ENCODE measurements around the gene MRPL52.
"Not testable (repeated sequence)": the region's sequence is repeated elsewhere in the genome, so short reads cannot be mapped to it uniquely, and the experiment has no call there.

The MRPL52 gene

DNA sequence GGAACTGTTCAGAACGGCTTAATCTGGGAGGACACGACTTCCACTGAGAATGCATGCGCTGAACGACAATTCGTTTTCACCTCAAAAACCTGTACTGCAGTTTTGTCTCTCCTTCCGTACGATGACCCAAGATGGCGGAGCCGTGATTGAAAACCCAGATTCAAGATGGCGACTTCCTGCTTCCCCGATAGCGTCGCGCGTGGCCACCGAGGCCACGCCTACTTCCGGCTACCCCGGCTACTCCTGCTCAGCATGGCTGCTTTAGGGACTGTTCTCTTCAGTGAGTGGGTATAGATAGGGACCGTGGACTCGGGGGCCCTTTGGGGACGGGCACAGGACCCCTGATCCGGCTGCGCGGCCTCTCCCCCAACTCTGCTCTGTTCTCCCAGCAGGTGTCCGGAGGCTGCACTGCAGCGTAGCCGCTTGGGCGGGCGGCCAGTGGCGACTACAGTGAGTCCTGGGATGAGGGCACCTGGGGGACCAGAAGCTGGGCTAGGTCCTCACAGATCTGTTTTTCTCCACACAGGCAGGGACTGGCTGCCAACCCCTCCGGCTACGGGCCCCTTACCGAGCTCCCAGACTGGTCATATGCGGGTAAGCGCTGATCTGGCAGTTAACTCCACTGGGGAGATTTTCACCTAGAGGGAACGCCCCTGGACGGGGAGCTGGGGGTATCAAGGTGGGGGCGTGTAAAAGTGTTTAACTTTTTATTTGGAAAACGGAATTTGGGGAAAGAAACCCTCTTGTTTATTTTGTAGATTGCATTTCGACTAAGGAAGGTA lies at the start of gene MRPL52:
Gene MRPL52, plus strand, starts transcription at position 227 of the 782 bp plus-strand sequence. Its CDS starts 26 bp downstream, at position 253.
- DNase-seq (ENCODE audit: low read depth in 2 of 2) = peak; percentile 84 to 86

DNA sequence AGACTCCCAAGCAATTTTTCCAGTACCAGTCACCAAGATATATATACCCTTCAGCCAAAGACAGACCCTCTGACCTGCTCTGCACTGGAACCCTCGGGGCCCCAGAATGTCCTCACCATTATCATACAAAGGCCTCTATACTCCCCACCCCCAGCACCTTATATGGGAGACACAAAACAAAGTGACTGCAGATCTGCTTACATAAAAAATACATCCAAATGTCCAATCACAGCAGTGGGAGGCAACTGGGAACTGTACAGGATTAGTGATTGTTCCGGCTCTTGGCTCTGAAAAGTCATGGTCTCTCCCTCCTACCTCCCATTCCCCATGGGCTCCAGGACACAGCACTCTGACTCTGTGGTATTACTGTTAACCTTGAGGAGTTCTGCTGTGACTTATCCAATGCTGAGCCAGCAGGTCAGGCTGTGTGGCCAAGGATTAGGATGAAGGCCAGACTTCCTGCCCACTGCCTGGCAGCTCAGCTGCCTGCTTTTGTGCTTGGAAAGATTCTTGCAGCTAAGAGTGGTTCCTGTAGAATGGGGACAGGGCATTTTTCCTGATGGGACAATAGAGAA lies 49.5 kb upstream of the MRPL52 start:
- DNase-seq (ENCODE audit: low read depth in 2 of 2) = no peak

DNA sequence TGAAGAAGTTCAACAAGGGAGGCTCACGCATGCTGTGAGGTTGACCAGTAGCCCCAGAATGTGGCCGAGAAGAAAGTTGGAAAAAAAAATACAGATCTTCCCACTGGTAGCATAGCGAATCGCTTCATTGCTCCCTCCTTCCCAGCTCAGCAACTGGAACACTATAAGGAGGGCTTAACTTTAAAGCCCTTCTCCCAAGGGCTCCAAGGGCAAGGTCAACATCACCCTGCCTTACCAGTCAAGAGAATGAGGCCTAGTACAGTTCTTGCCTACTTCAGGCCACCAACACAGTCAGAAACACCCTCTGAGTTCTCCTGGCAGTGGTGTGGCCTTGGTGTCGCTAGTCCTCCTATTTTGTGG lies 48.8 kb upstream of the MRPL52 start:
- DNase-seq (ENCODE audit: low read depth in 2 of 2) = no peak

DNA sequence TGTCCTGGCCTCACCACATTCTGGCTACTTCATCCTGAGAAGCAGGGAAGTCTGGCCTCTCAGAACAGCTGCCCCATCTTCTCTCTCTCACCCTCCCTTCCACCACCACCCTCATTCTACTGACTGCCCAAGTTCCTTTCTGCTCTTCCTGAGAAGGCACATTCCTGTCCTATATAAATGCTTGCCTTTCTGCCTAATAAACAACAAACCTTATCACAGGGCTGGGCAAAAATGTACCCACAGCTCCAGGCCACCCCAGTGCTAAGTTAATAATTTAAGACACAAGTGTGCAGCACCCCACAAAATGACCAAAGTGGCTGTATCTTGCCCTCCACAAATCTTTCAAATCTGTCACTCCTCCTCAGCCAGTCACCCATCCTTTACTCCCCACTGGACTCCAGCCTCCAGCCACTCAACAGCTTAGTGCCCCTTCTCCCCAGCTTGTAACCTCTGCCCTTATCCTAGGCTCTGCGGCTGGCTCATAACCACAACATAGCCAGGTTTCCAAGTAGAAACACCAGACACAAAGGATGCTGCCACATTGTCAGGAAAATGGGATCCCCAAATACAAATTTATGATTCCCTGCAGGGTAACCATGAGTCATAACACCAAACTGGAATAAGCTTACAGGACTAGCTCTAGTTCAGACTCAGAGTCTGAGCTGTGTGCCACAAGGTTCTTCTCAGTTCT lies 48.2 kb upstream of the MRPL52 start:
- no peak for DNase-seq (ENCODE audit: low read depth in 2 of 2)

DNA sequence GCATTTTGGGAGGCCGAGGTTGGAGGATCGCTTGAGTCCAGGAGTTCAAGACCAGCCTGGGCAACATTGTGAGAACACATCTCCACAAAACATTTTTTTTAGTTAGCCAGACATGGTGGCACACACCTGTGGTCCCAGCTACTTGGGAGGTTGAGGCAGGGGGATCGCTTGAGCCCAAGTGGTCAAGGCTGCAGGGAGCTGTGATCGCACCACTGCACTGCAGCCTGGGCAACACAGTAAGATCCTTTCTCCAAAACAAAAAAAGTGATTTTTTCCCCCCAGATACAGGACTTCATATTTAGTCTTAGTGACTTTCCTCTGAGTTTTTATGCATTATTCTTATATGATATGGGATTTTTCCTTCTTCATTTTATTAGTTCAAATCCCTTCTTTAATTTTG lies 43.0 kb upstream of the MRPL52 start:
- DNase-seq (ENCODE audit: low read depth in 2 of 2) = no peak

DNA sequence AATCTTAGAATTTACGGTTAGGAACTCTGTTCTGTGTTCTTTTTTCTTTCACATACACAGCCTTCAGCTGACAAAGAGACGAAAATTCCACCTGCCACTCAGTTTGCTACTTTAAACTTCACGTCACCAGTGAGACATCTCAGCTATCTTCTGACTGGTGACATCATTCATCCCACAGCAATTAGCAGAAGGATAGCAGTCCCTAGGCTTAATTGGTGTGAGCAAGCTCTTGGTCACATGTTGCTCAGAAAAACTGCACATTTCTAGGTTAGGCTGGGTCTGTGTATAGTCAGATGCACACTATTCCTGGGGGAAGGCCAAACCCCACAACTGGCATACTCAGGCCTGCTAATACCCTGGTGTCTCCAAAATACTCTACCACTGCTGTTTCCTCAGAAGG lies 38.4 kb upstream of the MRPL52 start:
- no peak for DNase-seq (ENCODE audit: low read depth in 2 of 2)

DNA sequence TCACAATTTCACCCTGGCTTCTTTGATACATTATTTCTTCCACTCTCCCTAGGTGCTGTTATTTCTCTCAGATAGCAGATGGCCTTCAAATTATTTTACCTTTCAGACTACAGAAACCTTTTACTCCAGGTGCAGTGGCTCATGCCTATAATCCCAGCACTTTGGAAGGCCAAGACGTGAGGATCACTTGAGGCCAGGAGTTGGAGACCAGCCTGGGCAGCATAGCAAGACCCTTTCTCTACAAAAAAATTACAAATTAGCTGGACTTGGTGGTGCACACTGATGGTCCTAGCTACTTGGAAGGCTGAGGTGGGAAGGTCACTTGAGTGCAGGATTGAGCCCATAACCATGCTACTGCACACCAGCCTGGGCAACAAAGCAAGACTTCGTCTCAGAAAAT lies 37.5 kb upstream of the MRPL52 start:
- DNase-seq (ENCODE audit: low read depth in 2 of 2) = no peak

DNA sequence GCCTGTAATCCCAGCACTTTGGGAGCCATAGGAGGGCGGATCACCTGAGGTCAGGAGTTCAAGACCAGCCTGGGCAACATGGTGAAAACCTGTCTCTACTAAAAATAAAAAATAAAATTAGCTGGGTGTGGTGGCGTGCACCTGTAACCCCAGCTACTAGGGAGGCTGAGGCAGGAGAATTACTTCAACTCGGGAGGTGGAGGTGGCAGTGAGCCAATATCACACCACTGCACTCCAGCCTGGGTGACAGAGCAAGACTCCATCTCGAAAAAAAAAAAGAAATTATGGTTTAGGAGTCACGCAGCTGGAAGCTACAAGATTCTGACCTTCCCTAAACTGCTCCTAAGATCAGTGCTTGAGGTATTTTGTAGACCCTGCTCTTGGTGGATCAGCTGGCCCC lies 36.1 kb upstream of the MRPL52 start:
- not testable (repeated sequence) for DNase-seq (ENCODE audit: low read depth in 2 of 2)

DNA sequence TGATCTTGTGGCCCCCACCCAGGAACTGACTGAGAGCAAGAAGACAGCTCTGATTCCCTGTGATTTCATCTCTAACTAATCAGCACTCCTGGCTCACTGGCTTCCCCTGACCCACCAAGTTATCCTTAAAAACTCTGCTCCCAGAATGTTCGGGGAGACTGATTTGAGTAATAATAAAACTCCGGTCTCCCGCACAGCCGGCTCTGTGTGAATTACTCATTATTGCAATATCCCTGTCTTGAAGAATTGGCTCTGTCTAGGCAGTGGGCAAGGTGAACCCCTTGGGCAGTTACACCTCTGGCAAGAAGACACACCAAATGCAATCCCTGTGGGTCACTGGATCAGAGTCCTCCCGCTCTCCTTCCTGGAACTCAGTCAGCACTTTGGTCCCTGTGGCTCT lies 35.7 kb upstream of the MRPL52 start:
- no peak for DNase-seq (ENCODE audit: low read depth in 2 of 2)

DNA sequence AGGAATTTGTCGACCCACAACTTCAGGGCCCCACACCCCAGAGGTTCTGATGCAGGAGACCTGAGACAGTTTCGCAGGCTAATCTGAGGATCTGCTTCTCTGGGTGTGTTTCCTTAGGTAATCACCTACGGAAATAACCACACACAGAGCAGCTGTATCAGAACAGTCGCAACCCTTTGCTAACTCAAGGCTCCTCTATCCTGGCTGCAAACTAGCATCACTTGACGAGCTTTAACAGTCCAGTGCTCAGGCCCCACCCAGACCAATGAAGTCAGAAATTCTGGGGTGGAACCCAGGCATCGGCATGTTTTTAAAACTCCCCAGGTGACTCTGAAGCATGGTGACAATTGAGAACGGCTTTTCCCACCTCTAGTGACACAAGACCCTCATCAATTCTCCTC lies 35.1 kb upstream of the MRPL52 start:
- DNase-seq (ENCODE audit: low read depth in 2 of 2) = no peak

DNA sequence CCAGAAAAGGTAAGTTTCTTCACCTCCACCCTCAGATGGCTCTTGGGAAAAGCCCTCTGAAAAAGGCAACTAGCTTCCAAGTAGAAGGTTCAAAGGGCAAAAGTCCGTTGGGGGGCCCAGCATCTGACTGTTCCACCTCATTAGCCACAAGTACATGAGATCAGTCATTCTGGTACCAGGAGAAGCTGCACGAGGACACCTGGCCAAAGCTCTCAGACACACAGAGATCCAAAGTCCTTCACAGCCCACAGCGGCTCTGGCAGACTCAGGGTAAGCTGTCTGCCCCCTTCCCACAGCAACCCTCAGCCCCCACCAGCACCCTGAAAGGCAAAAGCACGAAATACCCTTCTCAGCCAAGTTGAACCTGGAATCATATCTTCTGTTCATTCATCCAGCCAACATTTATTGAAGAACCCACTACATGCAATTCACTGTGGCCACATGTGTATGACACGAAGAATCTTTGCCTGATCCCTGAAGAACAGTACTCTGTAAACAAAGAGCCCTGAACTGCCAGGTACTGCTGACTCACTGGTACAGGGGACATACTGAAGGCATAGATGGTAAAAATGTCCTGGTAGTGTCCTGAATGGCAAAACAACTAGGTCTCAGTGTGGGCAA lies 33.5 kb upstream of the MRPL52 start:
- no peak for DNase-seq (ENCODE audit: low read depth in 2 of 2)

DNA sequence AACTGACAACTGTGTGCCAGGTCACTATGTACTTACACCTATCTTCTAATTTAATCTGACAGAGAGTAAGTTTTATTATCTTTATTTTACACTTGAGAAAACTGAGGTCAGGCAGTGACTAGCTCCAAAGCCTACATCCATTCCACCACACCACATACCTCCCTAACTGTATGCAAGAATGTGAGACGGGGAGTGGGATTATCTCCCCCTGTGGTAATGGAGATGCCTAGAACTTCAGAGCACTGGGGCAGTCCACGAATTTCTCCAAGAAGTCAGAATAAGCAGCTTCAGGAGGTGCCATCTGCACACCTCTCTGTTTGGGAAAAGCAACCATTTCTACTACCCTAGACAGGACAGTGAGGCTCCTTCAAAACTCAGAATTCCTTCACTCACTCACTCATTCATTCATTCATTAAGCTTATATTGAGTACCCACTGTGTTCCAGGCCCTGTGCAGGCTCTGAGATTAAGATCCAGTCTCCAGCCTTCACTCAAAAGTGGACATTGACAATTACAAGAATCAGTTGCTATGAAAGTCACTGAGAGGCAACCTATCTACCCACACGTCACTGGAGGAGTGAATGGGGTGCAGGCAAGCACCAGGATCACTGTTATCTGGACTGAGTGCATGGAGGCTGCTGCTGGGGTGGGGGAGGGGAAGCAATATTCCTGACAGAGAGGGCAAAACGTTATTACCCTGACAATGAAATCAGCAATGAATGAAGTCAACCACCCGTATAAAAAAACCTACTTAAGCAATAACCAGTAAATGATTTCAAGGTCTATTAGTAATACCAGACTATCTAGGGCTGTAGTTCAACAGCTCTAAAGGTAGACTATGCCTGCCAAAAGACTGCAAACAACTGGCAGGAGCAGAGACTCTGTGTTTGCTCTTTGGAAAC lies 32.4 kb upstream of the MRPL52 start:
- DNase-seq (ENCODE audit: low read depth in 2 of 2) = no peak

DNA sequence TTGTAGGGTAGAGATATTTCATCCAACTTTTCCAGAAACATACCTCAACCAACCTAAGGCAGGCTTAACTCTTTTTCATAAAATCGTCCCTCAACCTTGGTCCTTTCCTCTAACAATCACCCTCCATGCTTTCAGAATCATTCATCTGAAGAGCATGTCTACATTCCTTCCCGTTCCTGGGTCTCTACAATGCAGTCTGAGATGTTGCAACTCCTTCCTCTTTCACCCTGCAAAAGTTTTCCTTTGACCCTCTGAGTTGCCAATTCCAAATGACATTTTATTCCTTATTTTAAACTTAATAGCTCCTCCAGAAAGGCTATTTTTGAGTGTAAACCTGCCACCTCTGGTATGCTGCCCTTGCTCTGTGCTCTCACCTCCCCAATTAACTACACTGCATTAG lies 31.2 kb upstream of the MRPL52 start:
- no peak for DNase-seq (ENCODE audit: low read depth in 2 of 2)

DNA sequence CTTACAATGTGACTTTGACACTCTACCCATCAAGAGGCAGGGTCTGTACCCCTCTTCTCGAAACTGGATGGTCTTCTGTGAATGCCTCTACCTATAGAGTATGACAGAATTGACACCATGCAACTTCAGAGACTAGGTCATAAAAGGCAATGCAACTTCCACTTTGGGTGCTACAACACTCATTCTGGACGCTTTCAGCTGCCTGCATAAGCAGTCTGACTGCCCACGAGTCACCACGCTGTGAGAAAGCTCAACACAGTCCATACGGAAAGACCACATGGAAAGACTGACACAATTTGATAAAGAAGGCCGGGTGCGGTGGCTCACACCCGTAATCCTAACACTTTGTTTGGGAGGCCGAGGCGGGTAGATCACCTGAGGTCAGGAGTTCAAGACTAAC lies 29.3 kb upstream of the MRPL52 start:
- no peak for DNase-seq (ENCODE audit: low read depth in 2 of 2)

DNA sequence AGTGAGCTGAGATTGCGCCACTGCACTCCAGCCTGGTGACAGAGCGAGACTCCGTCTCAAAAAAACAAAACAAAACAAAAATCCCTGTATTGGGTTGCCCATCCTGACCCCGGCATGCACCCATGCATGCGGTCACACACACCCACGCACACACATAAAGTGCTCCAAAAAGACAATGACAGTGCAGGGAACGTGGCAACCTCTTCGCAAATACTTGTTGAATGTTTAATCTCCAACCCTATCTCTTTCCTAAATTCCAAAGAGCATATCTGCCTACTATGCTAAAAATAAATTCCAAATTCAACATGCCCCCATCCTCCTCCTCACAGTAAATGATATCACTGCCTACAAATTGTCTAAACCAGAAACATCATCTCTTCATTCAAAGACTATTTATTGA lies 28.0 kb upstream of the MRPL52 start:
- DNase-seq (ENCODE audit: low read depth in 2 of 2) = no peak

DNA sequence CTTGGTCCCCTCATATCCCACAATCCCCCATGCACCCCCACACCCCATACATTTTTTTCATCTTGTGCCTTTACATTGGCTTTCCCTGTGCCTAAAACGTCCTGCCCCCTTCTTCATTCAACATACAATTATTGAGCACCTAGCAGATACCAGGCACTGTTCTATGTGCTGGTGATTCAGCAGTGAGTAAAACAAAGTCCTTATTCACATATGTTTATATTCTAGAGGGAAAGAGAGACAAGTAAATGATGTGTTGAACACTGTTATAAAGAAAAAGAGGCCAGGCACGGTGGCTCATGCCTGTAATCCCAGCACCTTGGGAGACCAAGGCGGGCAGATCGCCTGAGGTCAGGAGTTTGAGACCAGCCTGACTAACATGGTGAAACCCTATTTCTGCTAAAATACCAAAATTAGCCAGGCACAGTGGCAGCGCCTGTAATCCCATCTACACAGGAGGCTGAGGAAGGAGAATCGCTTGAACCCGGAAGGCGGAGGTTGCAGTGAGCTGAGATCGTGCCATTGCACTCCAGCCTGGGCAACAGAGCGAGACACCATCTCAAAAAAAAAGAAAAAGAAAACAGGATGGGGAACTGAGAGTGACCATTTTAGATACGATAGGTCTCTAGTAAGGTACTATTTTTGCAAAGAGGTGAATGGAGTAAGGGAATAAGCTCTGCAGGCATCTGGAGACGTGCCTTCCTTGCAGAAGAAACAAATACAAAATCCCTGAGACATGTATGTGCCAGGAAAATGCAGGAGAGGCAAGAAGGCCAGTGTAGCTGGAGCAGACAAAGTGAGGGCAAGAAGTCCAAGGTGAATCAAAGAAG lies 26.6 kb upstream of the MRPL52 start:
- no peak for DNase-seq (ENCODE audit: low read depth in 2 of 2)

DNA sequence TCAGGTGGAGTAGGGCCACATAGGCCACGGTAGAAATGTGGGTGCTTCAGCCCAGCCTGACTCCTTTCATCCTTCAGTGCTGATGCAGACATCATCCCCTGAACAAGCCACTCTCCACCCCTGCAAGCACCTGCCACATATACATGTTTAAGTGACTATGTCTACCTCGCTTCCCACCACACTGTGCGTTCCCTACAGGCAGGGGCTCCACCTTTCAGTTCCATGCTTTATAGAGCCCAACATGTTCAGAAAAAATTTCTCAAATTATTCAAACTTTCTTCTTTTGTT lies 26.1 kb upstream of the MRPL52 start:
- no peak for DNase-seq (ENCODE audit: low read depth in 2 of 2)

DNA sequence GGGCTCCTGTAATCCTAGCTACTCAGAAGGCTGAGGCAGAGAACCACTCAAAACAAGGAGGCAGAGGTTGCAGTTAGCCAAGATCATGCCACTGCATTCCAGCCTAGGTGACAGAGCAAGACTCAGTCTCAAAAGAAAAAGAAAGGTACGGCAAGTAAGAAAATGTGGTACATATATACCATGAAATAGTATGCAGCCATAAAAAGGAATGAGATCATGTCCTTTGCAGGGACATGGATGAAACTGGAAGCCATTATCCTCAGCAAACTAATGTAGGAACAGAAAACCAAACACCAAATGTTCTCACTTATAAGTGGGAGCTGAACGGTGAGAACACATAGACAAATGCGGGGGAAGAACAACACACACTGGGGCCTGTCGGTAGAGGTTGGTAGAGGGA lies 24.5 kb upstream of the MRPL52 start:
- not testable (repeated sequence) for DNase-seq (ENCODE audit: low read depth in 2 of 2)

DNA sequence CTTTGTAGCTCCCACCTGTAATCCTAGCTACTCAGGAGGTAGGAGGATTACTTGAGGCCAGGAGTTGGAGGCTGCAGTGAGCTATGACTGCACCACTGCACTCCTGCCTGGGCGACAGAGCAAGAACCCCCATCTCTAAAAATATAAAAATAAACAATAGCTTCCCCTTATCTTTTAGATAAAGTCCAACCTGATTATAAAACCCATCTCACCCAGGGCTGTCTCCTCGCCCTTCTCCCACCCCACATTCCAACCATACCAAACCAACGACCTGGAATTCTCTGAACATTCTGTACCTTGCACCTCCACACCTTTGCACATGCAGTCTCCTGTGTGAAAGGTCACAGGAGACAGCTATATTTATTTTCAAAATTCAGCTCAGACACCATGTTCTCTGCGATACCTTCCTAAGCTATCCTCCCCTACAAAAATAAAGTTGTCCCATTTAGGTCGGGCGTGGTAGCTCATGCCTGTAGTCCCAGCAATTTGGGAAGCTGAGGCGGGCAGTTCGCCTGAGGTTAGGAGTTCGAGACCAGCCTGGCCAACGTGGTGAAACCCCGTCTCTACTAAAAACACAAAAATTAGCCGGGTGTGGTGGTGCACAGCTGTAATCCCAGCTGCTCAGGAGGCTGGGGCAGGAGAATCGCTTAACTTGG lies 22.1 kb upstream of the MRPL52 start:
- DNase-seq (ENCODE audit: low read depth in 2 of 2) = no peak

DNA sequence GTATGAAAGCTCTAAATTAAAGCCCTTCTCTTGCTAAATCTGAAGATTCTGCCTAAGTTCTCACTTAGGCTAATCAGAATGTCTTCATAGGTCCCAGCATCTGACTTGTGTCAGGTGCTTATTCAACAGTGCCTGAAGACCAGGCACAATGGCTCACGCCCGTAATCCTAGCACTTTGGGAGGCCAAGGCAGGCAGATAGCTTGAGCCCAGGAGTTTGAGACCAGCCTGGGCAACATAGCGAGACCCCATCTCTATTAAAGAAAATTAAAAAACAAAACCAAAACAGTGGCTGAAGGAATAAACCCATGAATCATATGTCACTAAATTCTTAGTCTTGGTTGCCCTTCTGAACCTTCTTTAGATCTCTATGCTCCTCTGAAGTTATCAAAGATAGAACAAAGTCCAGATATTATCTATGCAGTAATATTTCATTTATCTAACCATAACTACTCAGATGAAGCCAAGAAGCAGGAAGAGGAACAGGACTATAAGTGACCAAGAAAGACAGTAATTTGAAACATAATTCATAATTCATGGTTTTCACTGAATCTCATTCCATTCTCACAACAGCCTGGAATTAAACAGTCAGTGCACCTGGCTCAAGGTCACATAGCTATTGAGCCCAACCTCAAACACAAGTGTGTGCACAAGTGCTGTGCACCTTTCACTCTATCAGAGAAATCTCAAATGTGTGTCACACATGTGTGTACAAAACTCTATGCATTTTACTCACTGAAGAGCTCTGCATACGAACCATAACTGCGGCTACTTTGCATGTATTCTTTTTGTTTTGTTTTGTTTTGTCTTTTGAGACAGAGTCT lies 21.1 kb upstream of the MRPL52 start:
- no peak for DNase-seq (ENCODE audit: low read depth in 2 of 2)
